Measurements from ENCODE around the gene ZSCAN23. TPM values are rescaled to one million over a fixed set of nuclear protein-coding genes. Genes with fewer than 3 reads are reported as not detected.

ZSCAN23 gene
- total and polyA plus RNA-seq, 5 experiments from 2014 or later = 0.76 to 3.3 (median 1.7) TPM

GRCh38 chr6:28399350-28400121, 43.8 kb downstream of the ZSCAN23 start, which contains the start of gene ZSCAN12:
Gene ZSCAN12 (minus strand): TSS chr6:28399747. CDS start chr6:28398405, 1,342 bp downstream.
- peak within 1 kb of the TSS; percentile 91 to 98 (median 96) for H3K27ac Mint-ChIP-seq
- H3K27me3 Mint-ChIP-seq = peaks cover 9 to 26% (median 15%) of the 10 kb centered on the region in 5 donors
- DNase-seq (peak; percentile 71 to 92 (median 84)), ATAC-seq (peak; percentile 94)
- POLR2A ChIA-PET = interaction anchor here (0.8 to 2.2 kb wide), 6 partner anchors 16 to 263 kb away, joined by 3 to 14 read pairs (median 4); partner anchors contain the start of genes ZKSCAN4, ZSCAN23 and ZSCAN26
- peaks cover 0 to 40% (median 36%) of the 10 kb centered on the region in 3 donors for H3K36me3 Mint-ChIP-seq
- peaks cover 0 to 9% (median 0%) of the 10 kb centered on the region in 9 donors for H3K9me3 Mint-ChIP-seq
- peaks cover 29 to 49% (median 45%) of the 10 kb centered on the region in 4 donors for H3K4me1 Mint-ChIP-seq
- H3K4me3 Mint-ChIP-seq = peak within 1 kb of the TSS; percentile 87 to 97 (median 95)

GRCh38 chr6:28395918-28396317, 47.4 kb downstream of the ZSCAN23 start:
- peaks cover 13 to 67% (median 66%) of the 10 kb centered on the region in 3 donors for H3K36me3 Mint-ChIP-seq

GRCh38 chr6:28393912-28394662, 49.2 kb downstream of the ZSCAN23 start:
- peaks cover 26 to 84% (median 79%) of the 10 kb centered on the region in 3 donors for H3K36me3 Mint-ChIP-seq
- ATAC-seq = no peak
- no peak for DNase-seq

More at GRCh38 chr6:28395918-28396317, 47.4 kb downstream of the ZSCAN23 start:
- peaks cover 0 to 4% (median 0%) of the 10 kb centered on the region in 5 donors for H3K27me3 Mint-ChIP-seq
- H3K27ac Mint-ChIP-seq = peak overlapping the region in 2 of 10 donors; percentile 57 to 62
- H3K4me3 Mint-ChIP-seq = peak overlapping the region in 4 of 10 donors; percentile 16 to 87 (median 34)
- ATAC-seq (no peak), DNase-seq (no peak)
- H3K9me3 Mint-ChIP-seq = peaks cover 0 to 8% (median 0%) of the 10 kb centered on the region in 9 donors
- POLR2A ChIA-PET = no interaction called here
- H3K4me1 Mint-ChIP-seq = peaks cover 36 to 64% (median 57%) of the 10 kb centered on the region in 4 donors

GRCh38 chr6:28390688-28391087, 52.6 kb downstream of the ZSCAN23 start:
- Mint-ChIP-seq H3K27me3 (no peaks in the 10 kb centered on the region), H3K4me3 (no peak overlapping the region), H3K36me3 (peaks cover 48 to 85% (median 67%) of the 10 kb centered on the region in 3 donors), H3K4me1 (peaks cover 19 to 51% (median 32%) of the 10 kb centered on the region in 4 donors), H3K27ac (no peak overlapping the region), H3K9me3 (peaks cover 0 to 1% (median 0%) of the 10 kb centered on the region in 9 donors)
- ATAC-seq = no peak
- no peak for DNase-seq
- POLR2A ChIA-PET = no interaction called here

More at GRCh38 chr6:28393912-28394662, 49.2 kb downstream of the ZSCAN23 start:
- no peaks in the 10 kb centered on the region for H3K27me3 Mint-ChIP-seq
- H3K9me3 Mint-ChIP-seq = peaks cover 0 to 1% (median 0%) of the 10 kb centered on the region in 9 donors
- H3K27ac Mint-ChIP-seq = peak overlapping the region in 3 of 10 donors; percentile 1 to 41 (median 15)
- H3K4me1 Mint-ChIP-seq = peaks cover 36 to 59% (median 52%) of the 10 kb centered on the region in 4 donors
- POLR2A ChIA-PET = no interaction called here
- H3K4me3 Mint-ChIP-seq = peak overlapping the region in 1 of 10 donors; percentile 8

- DNase-seq (no peak), ATAC-seq (no peak)
- Mint-ChIP-seq H3K4me1 (peaks cover 10 to 55% (median 28%) of the 10 kb centered on the region in 4 donors), H3K9me3 (peaks cover 0 to 5% (median 0%) of the 10 kb centered on the region in 9 donors), H3K36me3 (peaks cover 42 to 80% (median 63%) of the 10 kb centered on the region in 3 donors), H3K27ac (no peak overlapping the region), H3K4me3 (peak overlapping the region in 1 of 10 donors; percentile 20), H3K27me3 (no peaks in the 10 kb centered on the region)
- POLR2A ChIA-PET = interaction anchor here (1.4 kb wide), 1 partner anchor 26 kb away, joined by 3 read pairs; no protein-coding TSS in a partner anchor
Observed at GRCh38 chr6:28384143-28384533, 59.2 kb downstream of the ZSCAN23 start.

GRCh38 chr6:28383235-28384142, 59.8 kb downstream of the ZSCAN23 start:
- Mint-ChIP-seq H3K27me3 (no peaks in the 10 kb centered on the region), H3K4me1 (peaks cover 10 to 51% (median 25%) of the 10 kb centered on the region in 4 donors), H3K4me3 (peak overlapping the region; percentile 67 to 87 (median 82)), H3K9me3 (peaks cover 0 to 6% (median 0%) of the 10 kb centered on the region in 9 donors), H3K36me3 (peaks cover 39 to 77% (median 60%) of the 10 kb centered on the region in 3 donors), H3K27ac (peak overlapping the region in 9 of 10 donors; percentile 63 to 86 (median 74))
- ATAC-seq (peak; percentile 80 to 85), DNase-seq (peak; percentile 6 to 65 (median 31))
- POLR2A ChIA-PET = interaction anchor here (0.7 to 1.4 kb wide), 4 partner anchors 16 to 1205 kb away, joined by 3 read pairs; partner anchors contain the start of gene ZSCAN12

Other genes starting within 250 kb of the ZSCAN23 start
- gene ZSCAN9, start 218.2 kb downstream of the ZSCAN23 start, total RNA-seq = 1 to 10 TPM; 3.4 to 4.8 TPM
- gene ZSCAN9, start 218.2 kb downstream of the ZSCAN23 start, polyA plus RNA-seq = 1 to 10 TPM in 2 of 3 donors, under 1 TPM in 1; 0.86 to 2.6 (median 1.1) TPM
- 10 to 100 TPM; 10.5 to 11.4 TPM for gene ZKSCAN4, start 191.2 kb downstream of the ZSCAN23 start, total RNA-seq
- gene ZKSCAN4, start 191.2 kb downstream of the ZSCAN23 start, polyA plus RNA-seq = 1 to 10 TPM; 3.4 to 7.1 (median 4.1) TPM
- 1 to 10 TPM; 1.2 to 1.7 TPM for gene NKAPL, start 184.2 kb downstream of the ZSCAN23 start, total RNA-seq
- under 1 TPM in 1 of 3 donors, not detected in 2; 0.26 TPM for gene NKAPL, start 184.2 kb downstream of the ZSCAN23 start, polyA plus RNA-seq
- 10 to 100 TPM; 22.0 to 26.8 TPM for gene ZSCAN26, start 176.3 kb downstream of the ZSCAN23 start, total RNA-seq
- 10 to 100 TPM; 14.3 to 16.1 (median 14.7) TPM for gene ZSCAN26, start 176.3 kb downstream of the ZSCAN23 start, polyA plus RNA-seq
- 1 to 10 TPM; 2.4 to 2.5 TPM for gene PGBD1, start 161.9 kb downstream of the ZSCAN23 start, total RNA-seq
- 1 to 10 TPM in 1 of 3 donors, under 1 TPM in 2; 0.45 to 1.2 (median 0.87) TPM for gene PGBD1, start 161.9 kb downstream of the ZSCAN23 start, polyA plus RNA-seq
- gene ZSCAN31, start 107.3 kb downstream of the ZSCAN23 start, total RNA-seq = 1 to 10 TPM; 1.8 to 2.8 TPM
- gene ZSCAN31, start 107.3 kb downstream of the ZSCAN23 start, polyA plus RNA-seq = 1 to 10 TPM in 1 of 3 donors, under 1 TPM in 2; 0.79 to 1.0 (median 0.98) TPM
- 10 to 100 TPM in 1 of 2 experiments, 1 to 10 TPM in 1; 8.7 to 11.1 TPM for gene ZKSCAN3, start 93.5 kb downstream of the ZSCAN23 start, total RNA-seq
- gene ZKSCAN3, start 93.5 kb downstream of the ZSCAN23 start, polyA plus RNA-seq = 1 to 10 TPM in 2 of 3 donors, under 1 TPM in 1; 0.81 to 4.0 (median 2.0) TPM
- gene ZSCAN12, start 43.7 kb downstream of the ZSCAN23 start, total RNA-seq = 10 to 100 TPM; 11.4 to 11.5 TPM
- gene ZSCAN12, start 43.7 kb downstream of the ZSCAN23 start, polyA plus RNA-seq = 1 to 10 TPM; 1.8 to 3.8 (median 3.3) TPM
- gene GPX6, start 72.3 kb upstream of the ZSCAN23 start, total RNA-seq = not detected
- gene GPX6, start 72.3 kb upstream of the ZSCAN23 start, polyA plus RNA-seq = not detected
- gene GPX5, start 82.4 kb upstream of the ZSCAN23 start, total RNA-seq = not detected
- not detected for gene GPX5, start 82.4 kb upstream of the ZSCAN23 start, polyA plus RNA-seq